SU-DHL-6 (cell line): Measurements from ENCODE around the gene TRIM33.

Experiments used
- EZH2phosphoT487 ChIP-seq: fragments of 200-600 bp; sonication (generic), shearing (Covaris generic); conservative IDR thresholded peaks from 2 replicates; pipeline ENCODE4 v1.6.1; 2018; ENCODE audit warnings: mild to moderate bottlenecking, antibody characterized with exemption, low read length, moderate library complexity, mixed read lengths
- TF ChIP-seq, protein P1 (sequence below): fragments of 200-600 bp; sonication (generic); IDR thresholded peaks from one replicate; pipeline ENCODE4 v1.5.1; 2017; ENCODE audit warnings: antibody characterized with exemption, mild to moderate bottlenecking, low read length, moderate library complexity; ENCODE audit not compliant: insufficient read depth, poor library complexity, severe bottlenecking

DNA sequence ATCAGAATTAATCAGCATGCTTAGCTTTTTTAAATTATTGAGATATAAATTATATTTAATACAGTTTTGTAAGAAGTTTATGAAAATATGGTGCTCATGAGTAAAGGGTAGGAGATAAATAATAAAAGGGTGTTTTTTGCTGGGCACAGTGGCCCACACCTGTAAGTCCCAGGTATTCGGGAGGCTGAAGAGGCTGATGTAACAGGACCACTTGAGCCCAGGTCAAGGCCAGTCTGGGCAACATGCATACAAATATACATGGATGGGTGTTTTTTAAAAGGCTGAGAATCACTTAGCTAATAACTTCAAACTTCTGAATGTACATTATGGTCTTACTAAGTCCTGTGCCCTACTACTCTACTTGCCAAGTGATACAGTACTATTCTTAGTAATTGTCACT, 73.2 kb downstream of the TRIM33 start:
- TF ChIP-seq, protein P1, sequence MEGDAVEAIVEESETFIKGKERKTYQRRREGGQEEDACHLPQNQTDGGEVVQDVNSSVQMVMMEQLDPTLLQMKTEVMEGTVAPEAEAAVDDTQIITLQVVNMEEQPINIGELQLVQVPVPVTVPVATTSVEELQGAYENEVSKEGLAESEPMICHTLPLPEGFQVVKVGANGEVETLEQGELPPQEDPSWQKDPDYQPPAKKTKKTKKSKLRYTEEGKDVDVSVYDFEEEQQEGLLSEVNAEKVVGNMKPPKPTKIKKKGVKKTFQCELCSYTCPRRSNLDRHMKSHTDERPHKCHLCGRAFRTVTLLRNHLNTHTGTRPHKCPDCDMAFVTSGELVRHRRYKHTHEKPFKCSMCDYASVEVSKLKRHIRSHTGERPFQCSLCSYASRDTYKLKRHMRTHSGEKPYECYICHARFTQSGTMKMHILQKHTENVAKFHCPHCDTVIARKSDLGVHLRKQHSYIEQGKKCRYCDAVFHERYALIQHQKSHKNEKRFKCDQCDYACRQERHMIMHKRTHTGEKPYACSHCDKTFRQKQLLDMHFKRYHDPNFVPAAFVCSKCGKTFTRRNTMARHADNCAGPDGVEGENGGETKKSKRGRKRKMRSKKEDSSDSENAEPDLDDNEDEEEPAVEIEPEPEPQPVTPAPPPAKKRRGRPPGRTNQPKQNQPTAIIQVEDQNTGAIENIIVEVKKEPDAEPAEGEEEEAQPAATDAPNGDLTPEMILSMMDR, result no peak
- no peak for TF ChIP-seq EZH2phosphoT487
